Esophagus squamous epithelium (tissue), 5 donors: ENCODE data around the gene GRAMD2B. TPM values are rescaled to one million over a fixed set of nuclear protein-coding genes. Genes with fewer than 3 reads are reported as not detected.

Experiments used
- DNase-seq: peaks from one replicate; lab custom pipeline; 2025; lab: John Stamatoyannopoulos, UW
- H3K27ac ChIP-seq, 4 donors: fragments of 200-600 bp; sonication (generic); one replicate each; pipeline ENCODE4 v1.5.1; 2016 to 2019; ENCODE audit warnings: mild to moderate bottlenecking in 1 of 4
- H3K27me3 ChIP-seq, 4 donors: fragments of 200-600 bp; sonication (generic); 1 replicate in 3 of 4; 2 replicates in 1 of 4; pipeline versions ENCODE4 v1.5.1 to v1.6.0; 2017 to 2021; ENCODE audit warnings: antibody characterized with exemption in 1 of 4
- H3K36me3 ChIP-seq, 3 donors: fragments of 200-600 bp; sonication (generic); one replicate each; pipeline ENCODE4 v1.5.1; 2016 to 2019
- H3K4me1 ChIP-seq, 3 donors: fragments of 200-600 bp; sonication (generic); one replicate each; pipeline ENCODE4 v1.5.1; 2017 to 2019
- H3K4me3 ChIP-seq, 4 donors: fragments of 200-600 bp; sonication (generic); 1 replicate in 3 of 4; 2 replicates in 1 of 4; pipeline ENCODE4 v1.5.1; 2016 to 2019; ENCODE audit warnings: mild to moderate bottlenecking in 2 of 4, moderate library complexity in 1 of 4
- H3K9me3 ChIP-seq, 3 donors: fragments of 200-600 bp; sonication (generic); one replicate each; pipeline ENCODE4 v1.5.1; 2016 to 2019
- CTCF ChIP-seq, 6 experiments: fragments of 450-650 bp in 4 of 6; fragments of 200-600 bp in 2 of 6; sonication (generic) in 2 of 6; IDR thresholded peaks; one replicate each; pipeline ENCODE4 v1.5.1; 2016 to 2019; ENCODE audit warnings: antibody characterized with exemption in 6 of 6, mild to moderate bottlenecking in 4 of 6, moderate library complexity in 4 of 6
- POLR2A ChIP-seq, 4 donors: fragments of 450-650 bp; IDR thresholded peaks; one replicate each; pipeline ENCODE4 v1.6.1; 2017; ENCODE audit warnings: antibody characterized with exemption in 4 of 4, mild to moderate bottlenecking in 4 of 4, moderate library complexity in 3 of 4
- WGBS, 2 donors: methylation state at CpG; one replicate each; pipeline ENCODE4 v1.1.5; 2018; 5-methylcytosine and 5-hydroxymethylcytosine counted together
- intact Hi-C: fragments of 100-400 bp; cut with DNase I; formaldehyde crosslinking; loops from one replicate; pipeline ENCODE4 v1.15.0; 2022
- total RNA-seq, 4 donors: library from RNA; depleted of rRNA; stranded (reverse); fragments of >200 nt; gene quantifications; one replicate each; pipeline ENCODE4 v1.1.0, GENCODE V29; 2016
- donor health status: DM: yes; HTN: yes; CAD: no.

GRAMD2B gene
- total RNA-seq, 4 donors from 2014 or later: 10.2 to 29.0 (median 15.8) TPM

DNA sequence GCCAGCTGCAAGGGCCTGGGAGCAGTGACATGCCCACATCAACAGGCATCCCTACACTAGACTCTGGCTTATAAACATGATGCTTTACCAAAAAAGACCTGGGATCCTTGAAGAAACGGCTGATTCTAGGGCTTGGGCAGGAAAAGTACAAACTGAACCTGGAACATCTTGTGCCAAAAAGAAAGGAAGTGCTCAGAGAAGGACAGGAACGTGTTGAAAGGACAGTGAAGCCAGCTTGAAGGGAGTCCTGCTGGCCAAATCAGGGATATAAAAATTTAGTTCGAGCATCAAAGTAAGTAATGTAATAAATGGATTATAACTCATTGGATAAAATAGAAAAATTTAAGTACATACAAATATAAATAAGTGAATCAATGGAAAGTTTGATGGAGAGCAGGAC lies 113.7 kb downstream of the GRAMD2B start:
- Histone ChIP-seq H3K36me3 (no peaks in the 10 kb centered on the region), H3K27ac (peak overlapping the region in 3 of 4 donors; percentile 29 to 43 (median 40)), H3K27me3 (no peaks in the 10 kb centered on the region), H3K9me3 (no peaks in the 10 kb centered on the region), H3K4me1 (peaks cover 0 to 22% (median 17%) of the 10 kb centered on the region in 3 donors), H3K4me3 (no peak overlapping the region)
- intact Hi-C loops: loop anchor here (5.0 kb wide), 1 partner anchor 185 kb away; no protein-coding TSS in a partner anchor
- TF ChIP-seq CTCF (IDR thresholded peaks at IDR 0.05): peak in 3 of 6 experiments; percentile 12 to 41 (median 18)
- no peak for TF ChIP-seq POLR2A (IDR thresholded peaks at IDR 0.05)
- no peak for DNase-seq
- WGBS, 2 donors: 34 to 41% methylated on average over 3 of the region's 3 CpGs

DNA sequence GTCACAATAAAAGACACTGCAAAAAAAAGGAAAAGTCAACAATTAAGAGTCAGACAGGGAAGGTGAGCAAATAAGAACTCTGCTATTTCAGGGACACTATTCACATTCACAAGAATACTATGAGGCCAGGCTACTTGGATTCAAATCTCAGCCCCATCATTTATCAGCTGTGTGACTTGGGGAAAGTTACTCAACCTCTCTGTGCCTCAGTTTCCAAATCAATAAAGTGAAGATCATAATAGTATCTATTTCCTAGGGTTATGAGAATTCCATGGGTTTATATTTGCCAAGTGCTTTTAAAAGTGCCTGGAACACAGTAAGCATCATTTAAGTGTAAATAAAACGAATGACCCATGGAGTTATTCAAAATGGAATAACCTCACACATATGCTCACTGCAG lies 115.4 kb downstream of the GRAMD2B start:
- TF ChIP-seq POLR2A (IDR thresholded peaks at IDR 0.05): no peak
- TF ChIP-seq CTCF (IDR thresholded peaks at IDR 0.05): no peak
- no peaks in the 10 kb centered on the region for H3K9me3 ChIP-seq
- no peak for DNase-seq
- H3K27ac ChIP-seq: peak overlapping the region in 2 of 4 donors; percentile 45 to 57
- no peak overlapping the region for H3K4me3 ChIP-seq
- peaks cover 0 to 9% (median 0%) of the 10 kb centered on the region in 3 donors for H3K36me3 ChIP-seq
- WGBS, 2 donors: 31 to 40% methylated on average over 1 of the region's 1 CpG
- H3K4me1 ChIP-seq: peaks cover 0 to 17% (median 14%) of the 10 kb centered on the region in 3 donors
- no peaks in the 10 kb centered on the region for H3K27me3 ChIP-seq
- intact Hi-C loops: loop anchor here (5.0 kb wide), 1 partner anchor 186 kb away; no protein-coding TSS in a partner anchor

GRCh38 chr5:126540631-126541030 lies 117.4 kb downstream of the GRAMD2B start:
- Histone ChIP-seq H3K36me3 (peaks cover 0 to 26% (median 0%) of the 10 kb centered on the region in 3 donors), H3K9me3 (no peaks in the 10 kb centered on the region), H3K4me3 (no peak overlapping the region), H3K4me1 (peaks cover 0 to 17% (median 14%) of the 10 kb centered on the region in 3 donors), H3K27ac (no peak overlapping the region), H3K27me3 (no peaks in the 10 kb centered on the region)
- 54 to 78% methylated on average over 5 of the region's 5 CpGs for WGBS, 2 donors
- DNase-seq: no peak
- no peak for TF ChIP-seq POLR2A (IDR thresholded peaks at IDR 0.05)
- no peak for TF ChIP-seq CTCF (IDR thresholded peaks at IDR 0.05)
- intact Hi-C loops: no loop called here

GRCh38 chr5:126542441-126542840 lies 119.2 kb downstream of the GRAMD2B start:
- 50 to 68% methylated on average over 2 of the region's 2 CpGs for WGBS, 2 donors
- Histone ChIP-seq H3K4me3 (no peak overlapping the region), H3K9me3 (no peaks in the 10 kb centered on the region), H3K27me3 (no peaks in the 10 kb centered on the region), H3K27ac (no peak overlapping the region), H3K4me1 (peaks cover 0 to 8% (median 5%) of the 10 kb centered on the region in 3 donors), H3K36me3 (peaks cover 0 to 44% (median 4%) of the 10 kb centered on the region in 3 donors)
- DNase-seq: no peak
- TF ChIP-seq CTCF (IDR thresholded peaks at IDR 0.05): no peak
- TF ChIP-seq POLR2A (IDR thresholded peaks at IDR 0.05): no peak
- intact Hi-C loops: no loop called here

DNA sequence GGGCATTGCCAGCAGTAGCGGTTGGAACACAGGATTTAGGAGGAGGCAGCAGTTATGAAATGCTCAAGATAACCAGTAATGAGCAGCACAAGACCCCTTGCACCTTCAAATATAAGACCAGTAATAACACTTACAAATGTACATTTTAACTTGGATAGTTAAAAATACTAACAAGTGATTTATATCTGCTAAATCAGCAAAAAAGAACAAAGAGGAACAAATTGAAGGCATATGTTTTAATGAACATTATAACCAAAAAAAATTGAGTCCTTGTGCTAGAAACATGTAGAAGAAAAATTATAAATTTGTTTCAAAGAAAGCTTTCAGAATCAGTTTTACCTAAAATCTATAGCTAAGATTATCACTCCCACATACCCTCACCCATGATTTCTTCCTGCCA lies 119.8 kb downstream of the GRAMD2B start:
- 100% methylated on average over 1 of the region's 1 CpG for WGBS, 2 donors
- Histone ChIP-seq H3K27me3 (no peaks in the 10 kb centered on the region), H3K36me3 (peaks cover 0 to 50% (median 4%) of the 10 kb centered on the region in 3 donors), H3K4me3 (no peak overlapping the region), H3K9me3 (no peaks in the 10 kb centered on the region), H3K27ac (no peak overlapping the region), H3K4me1 (peaks cover 0 to 8% (median 5%) of the 10 kb centered on the region in 3 donors)
- DNase-seq: no peak
- intact Hi-C loops: no loop called here
- TF ChIP-seq POLR2A (IDR thresholded peaks at IDR 0.05) (no peak), CTCF (IDR thresholded peaks at IDR 0.05) (no peak)
